A375 (cell line): ENCODE results near the gene PCDHB10. TPM values are rescaled to one million over a fixed set of nuclear protein-coding genes. Genes with fewer than 3 reads are reported as not detected.

Experiments
- total RNA-seq: library from RNA; depleted of rRNA; stranded (reverse); fragments of >200 nt; shearing (Covaris generic); gene quantifications from 2 replicates; pipeline ENCODE4 v1.2.3, GENCODE V29; 2014; rRNA removed

PCDHB10 gene
- 2.3 and 3.0 TPM in 2 replicates for total RNA-seq

GRCh38 chr5:141192110-141192725, at the start of gene PCDHB10:
Gene PCDHB10, plus strand, starts transcription at chr5:141192353. Its CDS starts 200 bp downstream, at chr5:141192553.

DNA sequence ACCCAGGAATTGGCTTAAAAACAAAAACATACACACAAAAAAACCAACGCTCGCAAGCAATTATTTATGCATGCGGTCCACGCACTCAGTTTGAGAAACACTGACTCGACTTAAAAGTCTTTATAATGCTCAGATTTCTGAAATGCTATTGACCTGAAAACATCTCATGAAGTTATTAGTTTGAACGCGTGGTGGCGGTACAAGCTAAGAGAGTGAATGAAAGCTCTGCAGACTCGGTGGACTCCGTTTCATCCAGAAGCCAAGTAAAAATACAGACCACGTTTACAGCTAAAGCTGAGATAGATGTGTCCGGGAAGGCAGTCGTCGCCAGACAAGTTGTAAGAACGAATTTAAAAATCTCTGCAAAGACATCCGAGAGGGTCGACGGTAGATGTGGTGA, 42.3 kb upstream of the PCDHB10 start, which contains the start of gene PCDHB6:
PCDHB6 (plus strand) TSS at position 246 of the 400 bp plus-strand sequence. CDS start 201 bp downstream, outside the sequence.

DNA sequence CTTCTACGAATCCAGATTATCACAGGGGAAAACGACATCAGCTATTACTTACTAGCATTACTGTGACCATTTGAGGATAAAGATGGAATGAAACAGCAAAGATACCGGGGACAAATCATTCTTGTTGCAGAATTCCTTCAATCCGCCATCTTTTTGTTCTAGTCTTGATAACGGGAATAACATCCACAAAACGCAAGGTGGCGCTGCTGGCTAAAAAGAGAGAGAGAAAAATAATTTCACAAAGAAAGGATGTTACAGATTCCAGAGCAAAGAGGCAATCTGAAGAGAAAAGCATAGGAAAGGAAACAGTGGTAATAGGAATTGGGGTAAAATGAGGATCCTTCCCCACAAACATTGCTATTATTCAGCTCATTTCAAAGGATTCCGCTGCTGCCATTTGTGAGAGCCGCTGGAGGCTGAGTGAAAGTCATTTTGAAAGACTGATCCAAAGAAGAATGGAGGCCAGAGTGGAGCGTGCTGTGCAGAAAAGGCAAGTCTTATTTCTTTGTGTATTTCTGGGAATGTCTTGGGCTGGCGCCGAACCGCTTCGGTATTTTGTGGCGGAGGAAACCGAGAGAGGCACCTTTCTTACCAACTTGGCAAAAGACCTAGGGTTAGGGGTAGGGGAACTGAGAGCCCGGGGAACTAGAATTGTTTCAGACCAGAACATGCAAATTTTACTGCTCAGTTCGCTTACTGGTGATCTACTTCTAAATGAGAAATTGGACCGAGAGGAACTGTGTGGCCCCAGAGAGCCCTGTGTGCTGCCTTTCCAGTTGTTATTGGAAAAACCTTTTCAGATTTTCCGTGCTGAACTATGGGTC, 19.6 kb upstream of the PCDHB10 start, which contains the start of gene PCDHB7:
PCDHB7 (plus strand) TSS at position 264 of the 824 bp plus-strand sequence; CDS start at position 456, 192 bp downstream.

GRCh38 chr5:141177577-141178191, 14.5 kb upstream of the PCDHB10 start, which contains the start of gene PCDHB8:
Gene PCDHB8, plus strand, starts transcription at chr5:141177790. Its CDS starts 245 bp downstream, at chr5:141178035.

GRCh38 chr5:141182248-141182647, 9.9 kb upstream of the PCDHB10 start, which contains the start of gene PCDHB16:
Gene PCDHB16, plus strand, starts transcription at chr5:141182387. Its CDS starts 173 bp downstream, at chr5:141182560.

DNA sequence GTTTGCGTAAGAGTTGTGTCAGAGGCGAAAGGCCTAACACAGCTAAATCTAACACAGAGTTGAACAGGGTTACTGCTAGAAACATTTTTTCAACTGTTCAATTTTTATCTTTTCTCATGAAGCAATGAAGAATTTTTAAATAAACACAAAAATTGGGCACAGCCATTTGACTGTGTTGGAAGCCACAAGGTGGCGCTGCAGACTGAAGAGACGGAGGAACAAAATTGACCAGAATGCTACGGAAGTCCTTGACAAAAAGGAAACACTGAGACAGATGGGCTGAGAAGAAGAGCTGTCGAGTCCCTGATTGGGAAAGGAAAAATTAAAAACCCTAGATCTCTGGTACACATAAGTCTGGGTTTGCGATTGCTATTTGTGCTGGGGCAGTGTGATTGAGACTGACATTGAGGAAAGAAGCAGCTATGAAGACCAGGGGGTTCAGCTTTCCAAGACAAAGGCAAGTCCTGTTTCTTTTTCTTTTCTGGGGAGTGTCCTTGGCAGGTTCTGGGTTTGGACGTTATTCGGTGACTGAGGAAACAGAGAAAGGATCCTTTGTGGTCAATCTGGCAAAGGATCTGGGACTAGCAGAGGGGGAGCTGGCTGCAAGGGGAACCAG, 5.1 kb upstream of the PCDHB10 start, which contains the start of gene PCDHB9:
PCDHB9 (plus strand) TSS at position 265 of the 616 bp plus-strand sequence; CDS start at position 423, 158 bp downstream.

GRCh38 chr5:141199359-141200235, 7.4 kb downstream of the PCDHB10 start, which contains the start of gene PCDHB11:
Gene PCDHB11, plus strand, starts transcription at chr5:141199627. Its CDS starts 148 bp downstream, at chr5:141199775.

DNA sequence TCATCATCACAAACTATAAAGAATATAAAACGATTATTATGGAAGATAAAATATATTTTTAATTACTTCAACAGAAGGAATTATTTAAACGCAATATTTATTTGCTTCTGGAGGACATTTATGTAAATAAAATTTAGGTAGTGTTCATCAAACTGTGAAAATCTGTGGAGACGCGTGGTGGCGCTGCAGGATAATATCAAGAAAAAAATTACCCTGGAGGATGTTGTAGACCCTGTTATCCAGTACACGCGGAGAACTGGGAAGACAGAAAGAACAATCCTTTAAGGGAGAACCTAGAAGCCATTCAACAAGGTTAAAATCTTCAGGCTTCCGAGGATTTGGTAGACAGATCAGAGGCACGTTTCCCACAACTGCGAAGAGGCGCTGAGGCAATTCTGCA, 16.3 kb downstream of the PCDHB10 start, which contains the start of gene PCDHB12:
PCDHB12 (plus strand) TSS at position 242 of the 400 bp plus-strand sequence. CDS start 189 bp downstream, outside the sequence.

DNA sequence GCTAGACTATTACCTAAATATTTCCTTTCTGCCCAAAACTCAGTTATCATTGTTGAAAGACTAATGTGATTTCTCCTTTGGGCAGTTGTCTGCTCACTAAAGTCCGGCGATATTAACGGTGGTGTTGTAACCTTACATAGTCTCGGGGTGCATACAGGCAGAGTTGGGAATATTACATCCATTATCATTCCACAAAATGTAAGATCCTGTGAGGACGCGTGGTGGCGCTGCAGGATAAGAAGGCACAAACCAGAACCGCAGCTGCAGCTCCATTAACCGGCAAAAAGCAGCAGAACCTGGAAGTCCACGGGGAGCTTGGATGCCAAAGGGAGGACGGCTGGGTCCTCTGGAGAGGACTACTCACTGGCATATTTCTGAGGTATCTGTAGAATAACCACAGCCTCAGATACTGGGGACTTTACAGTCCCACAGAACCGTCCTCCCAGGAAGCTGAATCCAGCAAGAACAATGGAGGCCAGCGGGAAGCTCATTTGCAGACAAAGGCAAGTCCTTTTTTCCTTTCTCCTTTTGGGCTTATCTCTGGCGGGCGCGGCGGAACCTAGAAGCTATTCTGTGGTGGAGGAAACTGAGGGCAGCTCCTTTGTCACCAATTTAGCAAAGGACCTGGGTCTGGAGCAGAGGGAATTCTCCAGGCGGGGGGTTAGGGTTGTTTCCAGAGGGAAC, 21.6 kb downstream of the PCDHB10 start, which contains the start of gene PCDHB13:
PCDHB13 (plus strand) TSS at position 264 of the 684 bp plus-strand sequence; CDS start at position 469, 205 bp downstream.

DNA sequence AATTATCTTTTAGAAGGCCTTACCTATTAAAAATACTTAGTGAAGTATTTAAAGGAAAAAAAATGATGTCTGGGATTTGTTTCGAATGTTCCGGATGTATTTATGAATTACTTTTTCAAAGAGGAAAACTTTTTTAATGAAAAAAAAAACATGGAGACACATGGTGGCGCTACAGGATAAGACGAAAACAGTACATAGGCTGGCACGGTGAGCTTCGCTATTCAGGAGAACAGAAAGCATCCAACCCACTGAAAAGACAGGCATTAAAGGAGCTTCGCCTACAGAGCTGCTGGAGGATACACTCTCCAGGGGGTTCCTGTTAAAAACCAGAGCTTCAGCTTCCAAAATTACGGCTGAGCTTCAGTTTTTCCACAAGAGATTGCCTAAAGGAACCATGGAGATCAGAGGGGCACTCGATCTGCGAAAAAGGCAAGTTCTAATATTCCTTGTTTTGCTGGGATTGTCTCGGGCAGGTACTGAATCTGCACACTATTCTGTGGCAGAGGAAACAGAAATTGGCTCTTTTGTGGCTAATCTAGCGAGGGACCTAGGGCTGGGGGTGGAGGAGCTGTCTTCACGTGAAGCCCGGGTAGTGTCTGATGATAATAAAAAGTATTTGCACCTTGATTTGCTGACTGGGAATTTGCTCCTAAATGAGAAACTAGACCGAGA, 31.1 kb downstream of the PCDHB10 start, which contains the start of gene PCDHB14:
PCDHB14 (plus strand) TSS at position 232 of the 672 bp plus-strand sequence; CDS start at position 395, 163 bp downstream.

Other genes with a start within 250 kb of the PCDHB10 start
- 3.9 and 5.3 TPM in 2 replicates for gene PCDHAC2, start 225.9 kb upstream of the PCDHB10 start, total RNA-seq
- 0.11 TPM in 1 of 2 replicates, not detected in the other for gene PCDHB1, start 141.0 kb upstream of the PCDHB10 start, total RNA-seq
- 11.2 and 12.8 TPM in 2 replicates for gene PCDHB2, start 97.7 kb upstream of the PCDHB10 start, total RNA-seq
- 0.26 and 0.45 TPM in 2 replicates for gene PCDHB3, start 91.9 kb upstream of the PCDHB10 start, total RNA-seq
- gene PCDHB4, start 70.5 kb upstream of the PCDHB10 start, total RNA-seq: 0.66 and 1.7 TPM in 2 replicates
- gene PCDHB5, start 57.1 kb upstream of the PCDHB10 start, total RNA-seq: 12.2 and 12.4 TPM in 2 replicates
- 7.8 and 10.6 TPM in 2 replicates for gene PCDHB6, start 42.3 kb upstream of the PCDHB10 start, total RNA-seq
- gene PCDHB7, start 19.7 kb upstream of the PCDHB10 start, total RNA-seq: 5.7 and 6.7 TPM in 2 replicates
- gene PCDHB8, start 14.6 kb upstream of the PCDHB10 start, total RNA-seq: 6.5 and 6.6 TPM in 2 replicates
- 7.7 and 7.9 TPM in 2 replicates for gene PCDHB16, start 10.0 kb upstream of the PCDHB10 start, total RNA-seq
- gene PCDHB9, start 5.2 kb upstream of the PCDHB10 start, total RNA-seq: 3.1 and 4.1 TPM in 2 replicates
- gene PCDHB11, start 7.3 kb downstream of the PCDHB10 start, total RNA-seq: 2.7 and 3.9 TPM in 2 replicates
- gene PCDHB12, start 16.4 kb downstream of the PCDHB10 start, total RNA-seq: 2.3 and 2.7 TPM in 2 replicates
- 2.4 and 2.9 TPM in 2 replicates for gene PCDHB13, start 21.6 kb downstream of the PCDHB10 start, total RNA-seq
- 1.8 and 2.9 TPM in 2 replicates for gene PCDHB14, start 31.0 kb downstream of the PCDHB10 start, total RNA-seq
- gene PCDHB15, start 53.0 kb downstream of the PCDHB10 start, total RNA-seq: 2.1 and 2.7 TPM in 2 replicates
- 0.19 TPM in 1 of 2 replicates, not detected in the other for gene SLC25A2, start 111.7 kb downstream of the PCDHB10 start, total RNA-seq
- gene TAF7, start 128.4 kb downstream of the PCDHB10 start, total RNA-seq: 92.6 and 94.6 TPM in 2 replicates
- gene PCDHGA1, start 138.2 kb downstream of the PCDHB10 start, total RNA-seq: 2.5 TPM in 2 replicates
- 0.66 and 1.0 TPM in 2 replicates for gene PCDHGA2, start 146.4 kb downstream of the PCDHB10 start, total RNA-seq
- gene PCDHGA3, start 151.5 kb downstream of the PCDHB10 start, total RNA-seq: 0.32 and 0.79 TPM in 2 replicates
- 4.5 and 5.0 TPM in 2 replicates for gene PCDHGB1, start 157.7 kb downstream of the PCDHB10 start, total RNA-seq
- 1.9 and 2.0 TPM in 2 replicates for gene PCDHGA4, start 162.7 kb downstream of the PCDHB10 start, total RNA-seq
- 1.9 and 2.3 TPM in 2 replicates for gene PCDHGB2, start 167.6 kb downstream of the PCDHB10 start, total RNA-seq
- gene PCDHGA5, start 171.8 kb downstream of the PCDHB10 start, total RNA-seq: 1.3 and 1.4 TPM in 2 replicates
- gene PCDHGB3, start 177.9 kb downstream of the PCDHB10 start, total RNA-seq: 0.83 and 1.5 TPM in 2 replicates
- gene PCDHGA6, start 181.5 kb downstream of the PCDHB10 start, total RNA-seq: 1.2 and 1.5 TPM in 2 replicates
- gene PCDHGA7, start 190.4 kb downstream of the PCDHB10 start, total RNA-seq: 6.1 and 8.1 TPM in 2 replicates
- gene PCDHGB4, start 195.3 kb downstream of the PCDHB10 start, total RNA-seq: 2.0 TPM in 2 replicates
- gene PCDHGA8, start 200.3 kb downstream of the PCDHB10 start, total RNA-seq: 1.1 and 1.6 TPM in 2 replicates
- 1.9 and 2.4 TPM in 2 replicates for gene PCDHGB5, start 205.6 kb downstream of the PCDHB10 start, total RNA-seq
- 1.1 and 2.7 TPM in 2 replicates for gene PCDHGA9, start 210.4 kb downstream of the PCDHB10 start, total RNA-seq
- gene PCDHGB6, start 215.7 kb downstream of the PCDHB10 start, total RNA-seq: 0.80 and 1.2 TPM in 2 replicates
- gene PCDHGA10, start 220.6 kb downstream of the PCDHB10 start, total RNA-seq: 4.3 and 6.0 TPM in 2 replicates
- 0.72 and 0.90 TPM in 2 replicates for gene PCDHGB7, start 225.3 kb downstream of the PCDHB10 start, total RNA-seq
- gene PCDHGA11, start 228.7 kb downstream of the PCDHB10 start, total RNA-seq: 0.30 and 0.96 TPM in 2 replicates
- 0.80 and 1.2 TPM in 2 replicates for gene PCDHGA12, start 238.2 kb downstream of the PCDHB10 start, total RNA-seq